PC-3 (cell line): ENCODE data around the gene ELF3.

Source experiments
- CTCF ChIP-seq: fragments of 300-600 bp; sonication (generic); conservative IDR thresholded peaks from 2 replicates; pipeline ENCODE4 v1.5.1; 2017; ENCODE audit warnings: antibody characterized with exemption, low read depth, mild to moderate bottlenecking, low read length
- EZH2 ChIP-seq: fragments of 300-600 bp; sonication (generic); IDR thresholded peaks from one replicate; pipeline ENCODE4 v1.6.1; 2017; ENCODE audit warnings: antibody characterized with exemption, mild to moderate bottlenecking, low read length; ENCODE audit not compliant: unreplicated experiment

DNA sequence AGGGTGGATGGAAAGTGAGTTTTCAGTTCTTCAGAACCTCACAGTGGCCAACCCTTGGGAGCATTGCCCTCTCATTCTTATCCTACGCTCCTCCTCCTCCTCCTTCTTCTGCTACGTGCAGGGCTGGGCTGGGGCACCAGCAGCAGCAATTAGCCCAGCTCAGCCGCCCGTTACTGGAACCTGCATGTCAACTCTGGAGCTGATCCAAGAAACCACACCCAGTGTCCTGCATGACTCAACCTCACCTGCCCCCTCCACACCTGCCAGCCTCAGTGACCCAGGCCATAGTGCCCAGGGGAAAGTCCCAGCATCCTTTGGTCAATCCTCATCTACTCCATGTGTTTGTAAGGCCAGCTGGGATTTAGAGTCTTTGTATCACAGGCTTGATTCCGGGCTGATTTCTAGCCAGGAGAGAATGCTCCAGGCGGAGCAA, 12.6 kb downstream of the ELF3 start:
- TF ChIP-seq CTCF, result no peak
- TF ChIP-seq EZH2, result no peak
